GM19463 (cell line): ENCODE results near the gene TMEM141.
"Not testable (repeated sequence)": the region's sequence is repeated elsewhere in the genome, so short reads cannot be mapped to it uniquely, and the experiment has no call there.

ENCODE experiments used
- ATAC-seq: cut with Tn5 transposase; IDR thresholded peaks from one replicate; pipeline ENCODE4 v1.9.1; 2021; ENCODE audit warnings: mild to moderate bottlenecking, moderate library complexity; ENCODE audit not compliant: unreplicated experiment

Gene TMEM141

GRCh38 chr9:136769710-136770191 lies 21.4 kb upstream of the TMEM141 start:
- ATAC-seq, result no peak

DNA sequence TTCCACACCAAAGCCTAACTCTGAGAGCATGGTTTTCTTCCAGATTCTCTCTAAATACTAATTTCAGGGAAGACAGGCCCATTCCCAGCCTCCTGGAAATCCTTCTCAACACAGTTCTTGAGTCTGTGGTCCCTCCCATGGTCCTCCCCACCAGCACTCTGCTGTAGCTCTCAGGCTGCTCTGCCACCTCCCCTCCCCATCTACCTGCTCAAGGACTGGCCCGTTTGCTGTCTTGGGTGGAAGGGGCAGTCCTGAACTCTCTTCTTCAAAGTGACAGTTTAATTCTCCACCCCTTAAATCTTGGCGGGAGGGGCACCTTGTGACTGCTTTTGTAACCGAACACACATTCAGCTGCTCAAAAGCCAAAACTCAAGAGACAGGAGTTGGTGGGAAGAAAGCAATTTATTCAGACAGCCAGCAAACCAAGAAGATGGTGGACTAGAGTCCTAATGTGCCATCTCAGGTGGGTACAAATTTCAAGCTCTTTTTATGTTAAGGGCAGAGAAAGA lies 19.2 kb upstream of the TMEM141 start:
- no peak for ATAC-seq

DNA sequence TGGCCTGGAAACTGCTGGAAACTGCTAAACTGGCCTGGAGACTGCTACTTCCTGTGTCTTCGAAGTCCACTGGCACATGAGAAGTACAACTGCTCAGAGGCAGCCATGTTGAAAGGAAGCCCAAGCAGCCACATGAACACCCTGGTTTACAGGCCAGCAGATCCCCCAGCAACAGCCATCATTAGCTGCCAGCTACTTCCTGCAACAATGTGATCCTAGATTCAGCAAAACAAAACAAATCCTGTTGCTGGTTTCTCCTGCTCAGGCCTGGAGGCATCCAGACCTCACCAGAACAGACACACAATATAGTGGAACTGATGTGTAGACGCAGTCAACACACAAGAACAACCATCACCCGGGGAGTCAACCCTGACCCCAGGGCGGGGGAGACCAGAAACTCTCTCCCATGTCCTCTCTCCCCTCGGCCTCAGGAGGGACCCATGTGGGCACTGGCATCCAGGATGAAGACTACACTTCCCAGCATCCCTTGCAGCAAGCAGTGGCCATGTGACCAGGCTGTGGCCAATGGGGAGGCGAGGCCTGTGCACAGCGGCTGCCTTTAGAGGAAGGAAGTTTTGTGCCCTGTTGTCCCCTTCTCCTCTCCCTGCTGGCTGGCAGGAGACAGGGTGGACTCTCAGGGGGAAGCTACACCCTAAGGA lies 17.6 kb upstream of the TMEM141 start:
- ATAC-seq, result no peak

DNA sequence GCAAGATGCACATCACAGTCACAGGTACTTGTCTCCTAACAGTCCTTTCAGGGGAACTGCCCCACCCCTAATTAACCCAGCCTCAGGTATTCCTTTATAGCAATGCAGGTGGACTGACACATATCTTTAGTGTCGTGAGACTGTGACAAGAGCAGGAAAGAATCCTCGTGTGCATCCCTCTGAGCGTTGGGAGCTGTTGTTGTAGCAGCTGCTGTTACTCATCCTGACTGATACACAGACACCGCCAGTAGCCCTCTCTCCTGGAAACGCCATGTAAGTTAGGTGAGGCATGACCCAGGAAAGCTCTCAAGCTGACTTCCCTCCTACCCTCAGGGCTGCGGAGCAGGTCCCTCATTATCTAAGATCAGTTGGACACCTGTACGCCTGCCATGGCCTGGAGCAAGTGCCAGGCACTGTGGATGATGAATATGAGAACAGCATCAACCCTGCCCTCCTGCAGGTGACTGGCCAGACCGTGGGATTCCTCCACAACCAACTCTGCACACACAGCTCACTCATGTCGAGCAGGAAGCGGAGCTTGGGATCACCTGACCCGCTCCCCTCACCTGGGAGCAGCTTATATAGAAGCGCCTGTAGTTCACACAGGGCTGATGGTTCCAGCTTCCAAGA lies 16.6 kb upstream of the TMEM141 start:
- ATAC-seq, result no peak

DNA sequence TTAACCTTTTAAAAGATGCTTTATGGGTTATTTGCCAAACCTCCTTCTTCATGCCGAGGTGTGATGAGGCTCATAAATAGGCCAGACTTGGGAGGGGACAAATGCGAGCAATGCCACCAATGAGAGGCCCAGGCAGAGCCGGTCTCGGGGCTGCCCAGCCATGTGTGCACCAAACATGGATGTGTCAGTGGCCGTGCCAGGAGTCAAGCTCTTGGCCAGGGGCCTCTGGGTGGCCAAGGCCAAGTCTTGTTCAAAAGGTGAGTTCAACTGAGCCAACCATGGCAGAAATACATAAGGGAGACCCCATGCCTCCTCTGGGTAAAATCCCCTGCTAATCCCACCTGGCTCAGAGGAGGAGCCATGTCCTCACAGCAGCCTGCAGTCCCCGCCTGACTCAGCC lies 16.0 kb upstream of the TMEM141 start:
- ATAC-seq, result no peak

GRCh38 chr9:136776947-136777346 lies 14.2 kb upstream of the TMEM141 start:
- ATAC-seq, result no peak

DNA sequence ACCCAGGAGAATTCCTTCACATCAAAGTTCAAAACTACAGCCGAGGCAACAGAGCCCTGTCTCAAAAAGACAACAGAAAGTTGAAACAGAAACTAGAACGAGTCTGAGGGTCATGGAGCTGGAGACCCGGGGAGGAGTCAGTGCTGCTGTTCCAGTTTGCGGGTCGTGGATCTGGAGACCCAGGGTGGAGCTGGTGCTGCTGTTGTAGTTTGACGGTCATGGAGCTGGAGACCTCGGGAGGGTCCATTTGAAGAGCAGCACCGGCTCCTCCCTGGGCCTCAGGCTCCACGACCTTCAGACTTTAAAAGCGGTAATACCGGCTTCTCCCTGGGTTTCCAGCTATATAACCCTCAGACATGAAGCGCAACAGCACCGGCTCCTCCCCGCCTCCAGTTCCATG lies 13.8 kb upstream of the TMEM141 start:
- ATAC-seq, result no peak

- no peak for ATAC-seq
Observed at GRCh38 chr9:136779808-136780207, 11.3 kb upstream of the TMEM141 start.

- no peak for ATAC-seq
Observed at GRCh38 chr9:136782452-136782851, 8.7 kb upstream of the TMEM141 start.

GRCh38 chr9:136784249-136784996 lies 6.7 kb upstream of the TMEM141 start:
- ATAC-seq, result no peak

DNA sequence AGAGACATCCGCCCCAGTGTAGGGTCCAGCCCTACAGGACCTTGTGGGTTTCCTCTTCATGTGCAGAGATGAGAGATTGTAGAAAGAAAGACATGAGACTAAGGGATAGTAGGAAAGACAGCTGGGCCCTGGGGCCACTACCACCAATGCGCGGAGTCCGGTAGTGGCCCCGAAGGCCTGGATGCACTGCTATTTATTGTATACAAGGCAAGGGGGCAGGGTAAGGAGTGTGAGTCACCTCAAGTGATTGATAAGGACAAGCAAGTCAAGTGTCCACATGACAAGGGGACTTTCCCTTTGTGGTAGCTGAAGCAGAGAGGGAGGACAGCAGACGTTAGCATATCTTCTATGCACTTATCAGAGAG lies 6.2 kb upstream of the TMEM141 start:
- ATAC-seq, result no peak

GRCh38 chr9:136785565-136786355 lies 5.4 kb upstream of the TMEM141 start:
- ATAC-seq, result not testable (repeated sequence)

DNA sequence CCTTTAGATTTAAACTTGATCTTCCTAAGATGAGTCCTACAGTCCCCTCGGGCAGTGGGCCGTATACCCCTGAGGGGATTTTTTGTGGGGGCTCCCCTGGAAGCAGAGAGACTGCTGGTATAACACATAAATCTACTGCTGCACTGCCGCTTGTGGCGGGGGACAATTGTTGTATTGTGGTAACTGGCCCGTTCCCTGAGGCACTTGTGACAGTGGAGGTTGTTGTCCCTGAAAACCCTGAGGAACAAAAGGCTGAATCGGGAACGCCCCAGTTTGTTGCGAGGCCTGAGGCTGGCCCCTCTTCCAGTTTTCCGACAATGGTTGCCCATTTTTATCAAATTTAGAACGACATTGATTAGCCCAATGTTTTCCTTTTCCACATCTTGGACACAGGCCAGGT lies 4.7 kb upstream of the TMEM141 start:
- no peak for ATAC-seq

DNA sequence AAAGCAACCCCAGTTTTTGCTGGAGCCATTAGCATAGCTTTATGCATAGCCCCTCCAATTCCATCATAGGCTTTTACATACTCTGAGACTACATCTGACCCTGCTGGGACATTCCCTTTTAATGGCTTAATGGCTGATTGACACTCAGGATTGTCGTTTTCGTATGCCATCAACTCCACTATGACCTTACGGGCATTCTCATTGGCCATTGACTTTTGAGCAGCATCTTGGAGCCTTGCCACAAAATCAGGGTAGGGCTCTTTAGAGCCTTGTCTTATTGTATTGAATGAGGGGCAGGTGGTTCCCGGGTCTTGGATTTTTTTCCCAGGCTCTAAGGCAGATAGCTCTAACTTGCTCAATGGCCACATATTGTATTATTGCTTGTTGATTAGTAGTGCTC lies 4.2 kb upstream of the TMEM141 start:
- not testable (repeated sequence) for ATAC-seq

DNA sequence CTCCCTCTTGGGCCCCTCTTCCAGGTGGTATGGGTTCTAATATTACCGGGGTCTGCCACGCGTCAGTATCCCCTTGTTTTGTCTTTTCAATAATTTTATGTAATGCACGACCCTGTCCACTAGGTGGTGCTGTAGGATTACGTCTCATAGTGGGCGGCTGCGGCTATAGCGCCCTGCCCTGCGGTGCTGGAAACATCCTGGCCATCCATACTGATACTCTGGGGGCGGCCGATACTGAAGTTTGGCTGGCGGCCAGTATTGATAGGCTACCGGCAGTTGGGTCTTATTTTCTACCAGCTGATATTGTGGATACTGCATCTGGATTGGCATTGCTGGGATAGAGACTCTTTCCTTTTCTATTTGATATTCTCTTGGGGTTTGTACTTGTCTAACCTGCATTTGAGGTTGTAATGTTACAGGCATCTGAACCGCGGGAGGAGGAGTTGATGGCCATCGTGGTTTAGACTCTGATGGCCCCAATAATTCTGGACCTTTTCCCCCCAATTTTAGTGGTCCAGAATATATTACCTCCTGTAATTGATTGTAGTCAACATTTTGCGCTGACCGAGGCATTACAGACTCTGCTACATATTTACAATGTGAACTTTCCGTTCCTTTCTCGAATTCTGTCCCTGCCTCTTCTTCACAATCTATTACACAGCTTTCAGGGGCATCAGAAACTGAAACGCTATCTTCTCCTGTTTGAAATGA lies 3.3 kb upstream of the TMEM141 start:
- no peak for ATAC-seq

- ATAC-seq, result not testable (repeated sequence)
Observed at GRCh38 chr9:136788644-136789522, 2.3 kb upstream of the TMEM141 start.

- ATAC-seq, result no peak
Observed at GRCh38 chr9:136789523-136789937, 1.6 kb upstream of the TMEM141 start.

DNA sequence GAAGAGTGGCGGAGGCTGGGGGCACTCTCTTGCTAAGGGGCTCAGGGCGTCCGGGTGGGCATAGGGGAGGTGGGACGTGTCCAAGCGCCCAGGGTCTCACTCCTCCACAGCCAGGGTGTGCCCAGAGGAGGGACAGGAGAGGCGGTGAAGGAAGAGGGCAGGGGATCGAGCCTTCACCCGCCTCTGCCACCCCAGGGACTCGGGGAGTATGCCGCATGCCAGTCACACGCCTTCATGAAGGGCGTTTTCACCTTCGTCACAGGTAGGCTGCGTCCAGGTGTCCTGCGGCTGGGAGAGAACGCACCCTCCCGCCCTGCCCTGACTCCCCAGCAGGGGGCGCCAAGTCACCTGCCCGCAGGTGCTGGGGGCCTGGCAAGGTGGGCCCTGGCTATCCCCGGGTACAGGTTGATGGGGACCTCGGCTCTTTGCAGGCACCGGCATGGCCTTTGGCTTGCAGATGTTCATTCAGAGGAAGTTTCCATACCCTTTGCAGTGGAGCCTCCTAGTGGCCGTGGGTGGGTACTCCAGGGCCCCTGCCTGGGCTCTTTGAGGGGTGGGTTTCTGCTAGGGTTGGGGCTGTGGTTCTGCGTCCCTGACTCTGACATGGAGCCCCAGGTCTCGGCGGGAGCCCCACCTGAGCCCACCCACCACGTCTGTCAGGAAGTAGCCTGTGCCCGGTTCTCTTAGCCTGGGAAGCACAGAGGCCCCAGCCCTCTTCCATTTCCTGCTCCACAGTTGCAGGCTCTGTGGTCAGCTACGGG lies 552 bp downstream of the TMEM141 start:
- no peak for ATAC-seq
